Activated naive CD4-positive, alpha-beta T cell (primary cell): Measurements from ENCODE around the gene ATG9A.

Source experiments
- DNase-seq, 4 experiments: peaks; one replicate each; lab custom pipeline; 2025; lab: John Stamatoyannopoulos, UW

Gene ATG9A

GRCh38 chr2:219252570-219252899 lies 23.1 kb upstream of the ATG9A start:
- DNase-seq, result peak in 1 of 4 experiments; percentile 39

- DNase-seq, result peak in 1 of 4 experiments; percentile 12
Measured at GRCh38 chr2:219252084-219252483, 22.6 kb upstream of the ATG9A start.

- DNase-seq, result no peak
Measured at GRCh38 chr2:219251656-219252055, 22.2 kb upstream of the ATG9A start.

GRCh38 chr2:219250049-219250781 lies 20.8 kb upstream of the ATG9A start:
- no peak for DNase-seq

- DNase-seq, result peak in 2 of 4 experiments; percentile 10 to 20
Measured at GRCh38 chr2:219249203-219249980, 20.0 kb upstream of the ATG9A start.

GRCh38 chr2:219248845-219249202 lies 19.4 kb upstream of the ATG9A start:
- no peak for DNase-seq

GRCh38 chr2:219247678-219248642 lies 18.5 kb upstream of the ATG9A start:
- peak in 1 of 4 experiments; percentile 26 for DNase-seq

GRCh38 chr2:219246559-219246958 lies 17.1 kb upstream of the ATG9A start:
- DNase-seq, result no peak

- no peak for DNase-seq
Measured at GRCh38 chr2:219245899-219246230, 16.4 kb upstream of the ATG9A start.

- DNase-seq, result peak; percentile 76 to 80 (median 78)
Measured at GRCh38 chr2:219245148-219245898, 15.9 kb upstream of the ATG9A start, which contains the start of the genes GLB1L and STK16. TSS of gene GLB1L (minus strand) at chr2:219245444. CDS start at chr2:219243573, 1,871 bp downstream. TSS of gene STK16 (plus strand) at chr2:219245479. CDS start at chr2:219246000, 521 bp downstream.

GRCh38 chr2:219244789-219245147 lies 15.3 kb upstream of the ATG9A start:
- DNase-seq, result no peak

GRCh38 chr2:219243291-219243761 lies 13.9 kb upstream of the ATG9A start:
- DNase-seq, result no peak

GRCh38 chr2:219234331-219234730 lies 4.9 kb upstream of the ATG9A start:
- no peak for DNase-seq

- peak in 1 of 4 experiments; percentile 13 for DNase-seq
Measured at GRCh38 chr2:219230059-219230540, 664 bp upstream of the ATG9A start.

- DNase-seq, result no peak
Measured at GRCh38 chr2:219228911-219229304, 528 bp downstream of the ATG9A start.

- DNase-seq, result no peak
Measured at GRCh38 chr2:219228041-219228910, 1.2 kb downstream of the ATG9A start.

GRCh38 chr2:219225350-219225749 lies 4.1 kb downstream of the ATG9A start:
- DNase-seq, result no peak

- DNase-seq, result no peak
Measured at GRCh38 chr2:219223831-219224610, 5.4 kb downstream of the ATG9A start.

GRCh38 chr2:219221957-219222518 lies 7.4 kb downstream of the ATG9A start:
- DNase-seq, result no peak
